IMR-90 (cell line): ENCODE measurements around the gene PHACTR2. TPM values are rescaled to one million over a fixed set of nuclear protein-coding genes. Genes with fewer than 3 reads are reported as not detected.

ENCODE experiments used
- ATAC-seq: fragments of 200-7000 bp; cut with Tn5 transposase; 2 replicates; pipeline ENCODE4 v1.9.1; 2020; ENCODE audit warnings: low read depth, mild to moderate bottlenecking, moderate library complexity
- BruUV-seq: library from RNA; stranded (reverse); fragments of 400-500 nt; replicated peaks from 2 replicates; lab custom pipeline; 2021; lab: Mats Ljungman, UMichigan
- CTCF ChIA-PET: fragments of 300-600 bp; formaldehyde crosslinking; extraction: SDS; loops from one replicate; lab custom pipeline; 2021; ENCODE audit warnings: antibody characterized with exemption; lab: Yijun Ruan, JAX
- POLR2A ChIA-PET: fragments of 300-600 bp; sonication (Branson Sonifier 250); formaldehyde crosslinking; loops from one replicate; lab custom pipeline; 2022; ENCODE audit warnings: antibody characterized with exemption; ENCODE audit not compliant: unreplicated experiment; lab: Charles Lee
- DNase-seq: peaks from one replicate; pipeline ENCODE4 v3.0.0; 2013
- H2AFZ ChIP-seq: replicated peaks from 2 replicates; pipeline ENCODE3; 2013; ENCODE audit warnings: low read length, mild to moderate bottlenecking; ENCODE audit not compliant: poor library complexity
- H2AK5ac ChIP-seq: 2 replicates; pipeline ENCODE4 v1.6.1; 2013; ENCODE audit warnings: low read depth, low read length, inconsistent platforms
- H2AK9ac ChIP-seq: replicated peaks from 2 replicates; pipeline ENCODE3; 2013; ENCODE audit warnings: mild to moderate bottlenecking, low read depth, low read length, moderate library complexity; ENCODE audit not compliant: poor library complexity
- H2BK120ac ChIP-seq: 2 replicates; pipeline ENCODE4 v1.6.1; 2013; ENCODE audit warnings: low read depth, low read length, inconsistent platforms
- H2BK15ac ChIP-seq: 3 replicates; pipeline ENCODE4 v1.6.1; 2013; ENCODE audit warnings: low read depth, low read length, inconsistent platforms
- H2BK20ac ChIP-seq: 2 replicates; pipeline ENCODE4 v1.6.1; 2013; ENCODE audit warnings: low read depth, mild to moderate bottlenecking, inconsistent platforms, low read length, moderate library complexity
- H2BK5ac ChIP-seq: 2 replicates; pipeline ENCODE4 v1.6.1; 2013; ENCODE audit warnings: mild to moderate bottlenecking, low read depth, low read length, inconsistent platforms; ENCODE audit not compliant: poor library complexity, severe bottlenecking
- H3K14ac ChIP-seq: replicated peaks from 2 replicates; pipeline ENCODE4 v1.6.1; 2013; ENCODE audit warnings: low read depth, low read length, inconsistent platforms
- H3K18ac ChIP-seq: 2 replicates; pipeline ENCODE4 v1.6.1; 2013; ENCODE audit warnings: low read depth, low read length, control low read depth
- H3K23ac ChIP-seq: 2 replicates; pipeline ENCODE4 v1.6.1; 2013; ENCODE audit warnings: low read depth, low read length, inconsistent platforms
- H3K27ac ChIP-seq: 2 replicates; pipeline ENCODE4 v1.5.1; 2013; ENCODE audit warnings: mild to moderate bottlenecking, control low read depth, low read length; ENCODE audit not compliant: insufficient read depth
- H3K27me3 ChIP-seq: 2 replicates; pipeline ENCODE4 v1.6.1; 2013; ENCODE audit warnings: low read length; ENCODE audit not compliant: control insufficient read depth, insufficient read depth
- H3K36me3 ChIP-seq: 2 replicates; pipeline ENCODE4 v1.6.1; 2013; ENCODE audit warnings: low read length, mixed read lengths; ENCODE audit not compliant: control insufficient read depth, insufficient read depth
- H3K4ac ChIP-seq: 2 replicates; pipeline ENCODE4 v1.6.1; 2013; ENCODE audit warnings: low read depth, low read length, inconsistent platforms
- H3K4me1 ChIP-seq: 2 replicates; pipeline ENCODE4 v1.6.1; 2013; ENCODE audit warnings: low read length, mixed read lengths; ENCODE audit not compliant: control insufficient read depth, insufficient read depth
- H3K4me2 ChIP-seq: 2 replicates; pipeline ENCODE4 v1.6.1; 2013; ENCODE audit warnings: low read depth, mild to moderate bottlenecking, control low read depth, low read length, moderate library complexity
- H3K4me3 ChIP-seq: 2 replicates; pipeline ENCODE4 v1.5.1; 2013; ENCODE audit warnings: low read depth, mild to moderate bottlenecking, control low read depth, low read length, moderate library complexity; ENCODE audit not compliant: insufficient read depth
- H3K56ac ChIP-seq: 2 replicates; pipeline ENCODE4 v1.6.1; 2013; ENCODE audit warnings: low read length, inconsistent platforms; ENCODE audit not compliant: insufficient read depth; ENCODE audit errors: extremely low read depth
- H3K79me1 ChIP-seq, 2 experiments: 2 replicates each; pipeline ENCODE4 v1.6.1; 2013; ENCODE audit warnings: low read length in 2 of 2, inconsistent platforms in 1 of 2, low read depth in 1 of 2
- H3K9ac ChIP-seq: 2 replicates; pipeline ENCODE4 v1.6.1; 2013; ENCODE audit warnings: low read depth, low read length, control low read depth
- H3K9me1 ChIP-seq: 2 replicates; pipeline ENCODE4 v1.6.1; 2013; ENCODE audit warnings: low read length, inconsistent platforms; ENCODE audit not compliant: insufficient read depth
- H3K9me3 ChIP-seq: 2 replicates; pipeline ENCODE4 v1.6.1; 2013; ENCODE audit warnings: low read length; ENCODE audit not compliant: control insufficient read depth, insufficient read depth
- H4K20me1 ChIP-seq: 2 replicates; pipeline ENCODE4 v1.6.1; 2013; ENCODE audit warnings: low read length, inconsistent platforms; ENCODE audit not compliant: insufficient read depth
- H4K5ac ChIP-seq: 2 replicates; pipeline ENCODE4 v1.6.1; 2013; ENCODE audit warnings: mild to moderate bottlenecking, low read depth, low read length, control low read depth
- H4K8ac ChIP-seq, 2 experiments: 2 replicates each; pipeline ENCODE4 v1.6.1; 2013; ENCODE audit warnings: low read depth in 2 of 2, low read length in 2 of 2, control low read depth in 1 of 2, inconsistent platforms in 1 of 2
- H4K91ac ChIP-seq: 2 replicates; pipeline ENCODE4 v1.6.1; 2013; ENCODE audit warnings: low read depth, low read length, inconsistent platforms; ENCODE audit not compliant: insufficient read depth
- BHLHE40 ChIP-seq: fragments of 150-350 bp; IDR thresholded peaks from 2 replicates; pipeline ENCODE4 v1.6.1; 2016; ENCODE audit warnings: mild to moderate bottlenecking, low read depth, low read length
- CHD1 ChIP-seq: IDR thresholded peaks from 2 replicates; pipeline ENCODE4 v1.6.1; 2012; ENCODE audit warnings: low read depth, low read length, improper control_type of control experiment
- CTCF ChIP-seq: conservative IDR thresholded peaks from 2 replicates; pipeline ENCODE4 v1.5.1; 2012; ENCODE audit warnings: mild to moderate bottlenecking, low read depth, low read length, improper control_type of control experiment
- ELK1 ChIP-seq: fragments of 150-350 bp; IDR thresholded peaks from 2 replicates; pipeline ENCODE4 v1.6.1; 2016; ENCODE audit warnings: low read depth, mild to moderate bottlenecking, low read length, moderate library complexity, borderline replicate concordance
- FOS ChIP-seq: fragments of 150-350 bp; IDR thresholded peaks from 2 replicates; pipeline ENCODE4 v1.6.1; 2016; ENCODE audit warnings: low read depth, low read length
- MAFK ChIP-seq: IDR thresholded peaks from 2 replicates; pipeline ENCODE4 v1.6.1; 2012; ENCODE audit warnings: low read depth, low read length, improper control_type of control experiment
- MXI1 ChIP-seq: IDR thresholded peaks from 2 replicates; pipeline ENCODE4 v1.6.1; 2012; ENCODE audit warnings: low read depth, mild to moderate bottlenecking, low read length, moderate library complexity, borderline replicate concordance
- NFE2L2 ChIP-seq: fragments of 150-350 bp; IDR thresholded peaks from 2 replicates; pipeline ENCODE4 v1.6.1; 2016; ENCODE audit warnings: low read depth, mild to moderate bottlenecking, low read length
- POLR2A ChIP-seq: IDR thresholded peaks from 2 replicates; pipeline ENCODE4 v1.6.1; 2012; ENCODE audit warnings: mild to moderate bottlenecking, low read depth, low read length
- RCOR1 ChIP-seq: IDR thresholded peaks from 2 replicates; pipeline ENCODE4 v1.6.1; 2012; ENCODE audit warnings: mild to moderate bottlenecking, low read length, improper control_type of control experiment; ENCODE audit not compliant: insufficient replicate concordance
- RFX5 ChIP-seq: IDR thresholded peaks from 2 replicates; pipeline ENCODE4 v1.8.0; 2012; ENCODE audit warnings: low read depth, mild to moderate bottlenecking, low read length, moderate library complexity
- SMC3 ChIP-seq: fragments of 150-350 bp; IDR thresholded peaks from 2 replicates; pipeline ENCODE4 v1.6.1; 2016; ENCODE audit warnings: low read depth, mild to moderate bottlenecking, antibody characterized with exemption, low read length, moderate library complexity
- USF2 ChIP-seq: fragments of 150-350 bp; IDR thresholded peaks from 2 replicates; pipeline ENCODE4 v1.6.1; 2017; ENCODE audit warnings: mild to moderate bottlenecking, antibody characterized with exemption, low read length, low read depth
- WGBS, 2 experiments: methylation state at CpG; one replicate each; pipeline versions ENCODE4 v1.1.5 to v1.1.7; 2013; ENCODE audit warnings: missing lambda C conversion rate in 2 of 2; ENCODE audit not compliant: insufficient read length in 1 of 2; ENCODE audit errors: extremely low coverage in 2 of 2; 5-methylcytosine and 5-hydroxymethylcytosine counted together
- dilution Hi-C: fragments of 300-500 bp; cut with HindIII; formaldehyde crosslinking; loops from one replicate; pipeline ENCODE4 v1.14.3; 2018; ENCODE audit warnings: low sequenced_read_pairs; ENCODE audit not compliant: unreplicated experiment
- in situ Hi-C: fragments of 300-500 bp; cut with MboI; formaldehyde crosslinking; loops from 3 replicates; pipeline ENCODE4 v1.14.3; 2019; ENCODE audit warnings: low sequenced_read_pairs, inconsistent platforms, mixed read lengths
- intact Hi-C: fragments of 100-400 bp; cut with micrococcal nuclease; formaldehyde crosslinking; loops from 2 replicates; pipeline ENCODE4 v1.10.0; 2022
- polyA plus RNA-seq, 3 experiments: library from polyadenylated mRNA; depleted of rRNA; stranded (reverse); fragments of >200 nt; gene quantifications; 2 replicates each; pipeline ENCODE4 v1.2.3, GENCODE V29; 2012; ENCODE audit warnings: low replicate concordance in 1 of 3
- total RNA-seq: library from RNA; depleted of rRNA; stranded (reverse); fragments of >200 nt; gene quantifications from 2 replicates; pipeline ENCODE4 v1.2.3, GENCODE V29; 2012

PHACTR2 gene
- total and polyA plus RNA-seq, 2 of the 4 experiments (the other 2 are of a cell fraction), result 14.5 to 74.2 TPM

GRCh38 chr6:143734641-143735063 lies 56.9 kb downstream of the PHACTR2 start:
- no TSS peak for BruUV-seq
- H2BK120ac ChIP-seq, result no peak overlapping the region
- no CpG with 5 or more reads among the region's 1 CpG for WGBS, 2 experiments
- dilution Hi-C loops, result no loop called here
- H3K27me3 ChIP-seq, result no peaks in the 10 kb centered on the region
- no peak overlapping the region for H2AK5ac ChIP-seq
- no peak for TF ChIP-seq FOS
- TF ChIP-seq MAFK, result no peak
- no peak for TF ChIP-seq ELK1
- TF ChIP-seq USF2, result no peak
- no peak for TF ChIP-seq CHD1
- no peak for TF ChIP-seq MXI1
- no peak for TF ChIP-seq POLR2A
- TF ChIP-seq SMC3, result no peak
- no peak for TF ChIP-seq BHLHE40
- no peak for TF ChIP-seq RFX5
- no peak for TF ChIP-seq RCOR1
- no peak for TF ChIP-seq NFE2L2
- TF ChIP-seq CTCF, result no peak
- no peaks in the 10 kb centered on the region for H3K9me3 ChIP-seq
- no peak overlapping the region for H3K56ac ChIP-seq
- no peak overlapping the region for H3K4me2 ChIP-seq
- H3K18ac ChIP-seq, result peak overlapping the region; percentile 55; the same call in 1 of the 2 replicates
- DNase-seq (no peak), ATAC-seq (no peak)
- H3K4me3 ChIP-seq, result no peak overlapping the region
- H4K91ac ChIP-seq, result no peak overlapping the region
- ChIA-PET POLR2A (no interaction called here), CTCF (no interaction called here)
- H3K9me1 ChIP-seq, result peaks cover 4% of the 10 kb centered on the region; the same call in 1 of the 2 replicates
- no peak overlapping the region for H2BK20ac ChIP-seq
- peak overlapping the region; percentile 32; the same call in 1 of the 2 replicates for H4K5ac ChIP-seq
- H3K79me1 ChIP-seq, result peaks cover 18 to 52% of the 10 kb centered on the region in 2 experiments
- intact Hi-C loops, result no loop called here
- no peak overlapping the region for H3K27ac ChIP-seq
- H4K8ac ChIP-seq, result no peak overlapping the region
- H2AK9ac ChIP-seq, result no peak overlapping the region
- H3K23ac ChIP-seq, result no peak overlapping the region
- no peaks in the 10 kb centered on the region; the same call in 1 of the 2 replicates for H3K36me3 ChIP-seq
- H3K4me1 ChIP-seq, result peaks cover 4% of the 10 kb centered on the region
- H2AFZ ChIP-seq, result no peak overlapping the region
- no peak overlapping the region for H2BK15ac ChIP-seq
- in situ Hi-C loops, result no loop called here
- H4K20me1 ChIP-seq, result no peaks in the 10 kb centered on the region
- no peak overlapping the region for H3K4ac ChIP-seq
- H2BK5ac ChIP-seq, result no peak overlapping the region
- H3K9ac ChIP-seq, result no peak overlapping the region
- no peak overlapping the region for H3K14ac ChIP-seq
